ENCODE measurements around the gene AP1G2.

AP1G2 gene

DNA sequence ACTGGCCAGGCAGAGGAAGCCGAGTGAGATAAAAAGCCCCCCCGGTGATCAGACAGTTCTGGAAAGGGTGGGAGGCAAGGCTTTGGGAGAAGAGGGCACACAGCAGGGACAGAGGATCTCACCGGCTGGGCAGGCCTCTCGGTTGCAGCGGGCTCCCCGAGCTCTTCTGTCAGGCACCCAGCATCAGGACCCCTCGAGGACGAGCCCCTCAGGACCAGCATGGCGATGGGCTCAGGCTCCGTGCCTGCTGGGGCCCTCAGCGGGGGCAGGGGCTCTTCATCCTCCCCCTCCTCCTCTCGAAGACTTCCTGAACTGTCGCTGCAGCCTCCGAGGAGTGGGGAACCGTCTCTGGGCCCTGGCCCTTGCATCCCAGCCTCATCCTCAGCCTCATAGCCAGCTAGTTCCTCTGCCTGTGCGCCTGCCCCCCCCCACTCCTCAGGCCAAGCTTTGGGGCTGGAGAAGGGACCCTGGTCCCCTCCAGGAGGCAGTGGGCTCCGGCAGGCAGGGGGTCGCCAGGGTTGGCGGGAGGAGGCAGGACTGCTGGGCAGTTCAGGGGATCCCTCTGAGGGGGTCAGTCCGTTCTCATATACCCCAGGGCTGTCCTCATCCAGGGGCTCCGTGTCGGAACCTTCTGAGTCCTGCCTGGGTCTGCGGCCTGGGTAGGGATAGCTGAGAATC is 3.4 kb upstream of the AP1G2 start:
- no peak for DNase-seq (ENCODE audit: low read depth)

DNA sequence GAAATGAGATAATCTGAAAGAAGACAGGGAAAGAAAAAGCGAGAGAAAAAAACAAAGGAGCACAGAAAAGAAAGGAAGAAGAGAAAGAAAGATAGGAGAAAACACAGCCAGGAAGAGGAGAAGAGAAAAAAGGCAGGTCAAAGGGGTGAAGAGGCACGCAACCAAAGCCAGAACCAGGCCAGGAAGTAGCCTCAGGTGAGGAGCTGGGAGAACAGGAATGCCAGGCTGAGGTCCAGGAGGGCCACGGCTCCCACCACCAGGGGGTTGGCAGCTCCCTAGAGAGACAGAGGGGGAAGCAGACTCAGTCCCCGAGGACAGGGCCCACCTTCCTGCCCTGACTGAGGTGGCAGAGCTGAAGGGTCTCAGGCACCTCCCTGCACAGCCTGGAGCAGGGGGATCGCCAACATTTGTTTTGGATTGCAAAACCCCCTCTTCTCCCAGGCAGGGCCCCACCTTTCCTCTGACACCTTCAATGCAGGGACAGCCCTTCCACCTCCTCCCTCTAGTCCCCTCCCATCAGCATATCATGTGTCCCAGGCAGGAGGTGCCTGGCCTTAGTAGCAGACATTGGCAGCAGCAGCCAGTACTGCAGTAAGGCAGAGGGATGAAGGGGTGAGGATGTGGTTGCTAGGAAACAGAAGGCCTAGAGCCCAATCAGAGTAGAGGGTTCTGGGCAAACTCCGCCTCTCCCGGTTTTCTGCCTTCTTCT is 2.0 kb upstream of the AP1G2 start:
- DNase-seq (ENCODE audit: low read depth): no peak

DNA sequence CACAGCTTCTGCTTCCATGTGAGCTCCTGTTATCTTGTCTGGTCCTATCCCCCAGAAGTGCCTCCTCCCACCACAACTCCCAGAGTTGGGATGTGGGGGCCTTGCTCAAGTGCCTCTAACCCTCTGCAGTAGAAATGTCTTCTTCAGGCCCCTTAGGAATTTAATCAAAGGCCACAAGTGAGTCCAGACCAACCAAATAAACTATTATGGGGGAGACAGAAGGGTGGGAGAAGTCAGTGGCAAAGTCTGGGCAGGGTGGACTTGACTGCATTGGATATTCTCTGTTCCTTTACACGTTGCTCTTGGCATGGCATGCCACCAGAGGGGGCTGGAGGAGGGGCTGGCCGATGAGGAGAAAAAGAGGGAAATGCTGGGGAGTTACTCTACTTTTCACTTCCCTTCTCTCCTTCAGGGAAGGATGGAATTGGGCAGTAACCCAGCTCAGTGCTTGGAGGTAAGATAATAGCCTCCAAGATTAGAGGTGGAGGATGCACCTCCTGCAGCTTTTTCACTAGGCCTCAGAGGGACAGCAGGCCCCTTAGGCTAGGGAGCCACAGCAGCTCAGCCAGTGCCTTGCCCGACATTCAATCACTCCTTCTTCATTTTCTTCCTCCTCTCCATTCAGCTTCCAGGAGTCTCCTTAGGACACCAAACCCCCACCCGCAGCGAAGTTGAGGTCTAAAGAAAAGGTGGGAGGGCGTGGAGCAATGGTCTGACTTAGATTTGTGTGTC is 1.2 kb upstream of the AP1G2 start:
- no peak for DNase-seq (ENCODE audit: low read depth)

DNA sequence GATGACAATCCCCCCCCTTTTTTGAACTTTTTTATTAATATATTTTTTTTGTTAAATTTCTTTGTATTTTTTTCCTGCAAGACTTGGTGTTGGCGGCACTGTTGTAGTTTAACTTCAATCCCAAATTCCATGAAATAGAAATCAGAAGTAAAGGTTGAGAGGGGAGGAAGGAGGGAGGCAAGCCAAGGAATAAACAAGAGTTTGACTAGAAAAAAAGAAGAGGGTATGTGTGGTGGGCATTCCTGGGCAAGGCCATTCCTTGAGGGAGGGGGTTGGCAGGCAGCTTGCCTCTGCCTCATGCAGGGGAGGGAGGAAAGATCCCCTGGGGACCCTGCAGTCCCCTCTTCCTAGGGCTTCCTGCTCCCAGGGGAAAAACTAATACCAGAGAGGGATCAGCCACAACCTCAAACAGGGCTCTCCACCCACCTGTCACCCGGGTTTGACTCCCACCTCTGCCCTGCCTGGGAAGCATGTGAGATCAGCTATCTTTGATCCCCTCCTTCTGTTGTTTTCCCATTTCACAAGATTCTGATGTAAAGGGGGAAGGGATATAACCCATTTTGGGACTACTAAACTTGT is 519 bp upstream of the AP1G2 start:
- no peak for DNase-seq (ENCODE audit: low read depth)

DNA sequence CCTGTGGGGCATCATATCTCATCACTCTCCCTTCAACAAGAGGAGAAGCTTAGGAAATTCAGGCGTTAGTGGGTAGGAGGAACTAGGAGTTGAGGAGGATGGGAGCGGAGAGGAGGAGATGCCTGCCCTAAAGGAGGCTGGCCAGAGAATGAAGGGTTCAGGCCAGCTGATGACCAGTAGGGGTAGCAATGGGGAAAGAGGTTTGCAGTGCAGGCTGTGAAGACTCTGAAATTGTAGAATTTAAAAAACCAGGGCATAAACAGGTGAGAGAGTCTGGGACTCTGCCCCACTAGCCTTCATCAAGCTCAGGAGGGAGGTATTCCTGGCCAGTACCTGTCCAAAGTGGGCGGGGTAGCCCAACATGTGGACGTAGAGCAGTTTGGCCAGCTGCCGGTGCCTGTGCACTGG is 809 bp downstream of the AP1G2 start:
- DNase-seq (ENCODE audit: low read depth): no peak

DNA sequence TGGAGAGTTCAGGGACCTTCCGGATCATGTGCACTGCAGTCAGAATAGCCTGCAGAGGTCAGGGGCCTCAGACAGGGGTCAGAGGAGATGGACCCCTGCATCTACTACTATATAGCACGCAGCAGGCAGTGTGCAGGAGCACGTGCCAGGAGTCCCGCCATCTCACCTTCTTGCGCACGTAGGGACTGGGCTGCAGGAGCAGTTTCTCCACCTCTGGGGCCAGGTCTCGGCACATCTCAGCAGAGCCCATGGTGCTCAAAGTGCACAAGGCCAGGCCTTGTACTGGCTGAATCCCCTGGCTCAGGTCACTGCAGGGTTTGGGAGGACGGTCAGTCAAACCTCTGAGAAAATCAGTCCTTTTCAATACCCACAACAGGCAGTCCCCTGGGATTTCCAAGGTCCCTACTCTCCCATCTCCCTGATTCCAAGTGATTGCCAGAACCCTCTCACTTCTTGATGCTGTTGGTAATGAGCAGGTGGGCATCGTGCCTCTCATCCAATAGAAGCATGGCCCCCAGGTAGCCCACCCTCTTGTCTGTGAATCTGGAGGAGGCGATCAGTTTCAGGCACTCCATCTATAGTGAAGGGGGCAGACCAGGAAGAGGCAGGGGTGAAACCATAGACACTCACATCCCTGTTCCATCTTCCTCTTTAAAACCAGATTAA is 1.3 kb downstream of the AP1G2 start:
- DNase-seq (ENCODE audit: low read depth): no peak

DNA sequence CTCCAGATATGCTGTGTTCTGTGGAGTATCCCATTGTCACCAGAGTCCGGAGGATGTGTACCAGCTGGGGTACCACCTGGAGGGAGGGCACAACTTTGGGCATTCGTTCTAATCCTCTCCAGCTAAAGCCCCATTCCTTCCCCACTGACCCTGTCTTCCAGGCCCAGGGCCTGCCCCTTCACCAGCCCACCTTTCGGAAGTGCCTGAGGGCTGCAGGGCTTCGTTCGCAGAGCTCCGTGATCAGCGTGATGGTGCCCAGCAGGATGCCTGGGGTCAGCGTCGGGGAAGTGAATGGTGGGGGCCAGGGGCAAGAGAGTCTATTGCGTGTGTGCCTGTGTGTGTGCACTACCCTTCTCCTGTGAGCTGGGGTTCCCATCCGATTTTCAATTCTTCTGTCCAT is 2.0 kb downstream of the AP1G2 start:
- DNase-seq (ENCODE audit: low read depth): no peak

DNA sequence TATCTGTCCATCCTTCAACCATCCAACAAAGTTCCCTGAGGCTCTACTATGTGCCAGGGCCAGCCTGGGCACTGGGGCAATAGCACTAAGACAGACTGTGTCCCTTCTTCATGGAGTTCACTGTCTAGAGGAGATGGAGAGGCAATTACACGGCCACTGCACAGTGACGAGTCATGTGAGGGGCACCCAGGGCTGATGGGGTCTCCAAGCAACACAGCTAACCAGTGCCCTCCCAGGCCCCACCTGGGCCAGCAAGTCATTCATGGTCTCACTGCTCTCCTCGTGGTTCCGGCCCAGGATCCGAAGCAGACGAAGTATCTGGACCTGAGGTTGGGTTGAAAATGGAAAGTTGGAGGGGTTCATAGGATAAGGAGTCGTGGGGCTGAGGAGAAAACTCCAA is 2.7 kb downstream of the AP1G2 start:
- no peak for DNase-seq (ENCODE audit: low read depth)

DNA sequence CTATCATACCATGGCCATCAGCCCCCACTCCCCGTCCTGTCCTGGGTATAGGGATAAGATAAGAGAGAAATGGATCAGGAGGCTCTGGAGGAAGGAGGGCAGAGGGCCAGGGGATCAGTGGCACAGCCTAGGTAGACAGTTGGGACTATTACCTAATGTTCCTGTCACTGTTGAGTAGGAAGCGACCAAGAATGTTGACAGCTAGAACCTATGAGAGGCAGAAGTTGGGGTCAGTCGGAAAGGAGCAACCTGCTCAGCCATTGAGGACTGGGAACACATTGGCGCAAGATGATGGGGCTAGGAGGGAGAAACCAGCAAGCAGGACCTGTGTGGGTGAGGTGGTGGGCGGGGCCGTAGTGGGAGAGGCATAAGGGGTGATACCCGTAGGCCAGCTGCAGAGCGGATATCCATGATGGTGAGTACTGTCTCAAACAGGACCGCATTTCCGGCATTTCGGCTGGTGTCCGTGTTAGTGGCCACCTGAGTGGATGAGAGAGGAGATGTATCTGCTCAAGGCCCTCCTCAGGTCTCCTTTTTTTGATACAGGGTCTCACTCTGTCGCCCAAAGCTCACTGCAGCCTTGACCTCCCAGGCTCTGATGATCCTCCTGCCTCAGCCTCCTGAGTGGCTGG is 3.3 kb downstream of the AP1G2 start:
- DNase-seq (ENCODE audit: low read depth): no peak

DNA sequence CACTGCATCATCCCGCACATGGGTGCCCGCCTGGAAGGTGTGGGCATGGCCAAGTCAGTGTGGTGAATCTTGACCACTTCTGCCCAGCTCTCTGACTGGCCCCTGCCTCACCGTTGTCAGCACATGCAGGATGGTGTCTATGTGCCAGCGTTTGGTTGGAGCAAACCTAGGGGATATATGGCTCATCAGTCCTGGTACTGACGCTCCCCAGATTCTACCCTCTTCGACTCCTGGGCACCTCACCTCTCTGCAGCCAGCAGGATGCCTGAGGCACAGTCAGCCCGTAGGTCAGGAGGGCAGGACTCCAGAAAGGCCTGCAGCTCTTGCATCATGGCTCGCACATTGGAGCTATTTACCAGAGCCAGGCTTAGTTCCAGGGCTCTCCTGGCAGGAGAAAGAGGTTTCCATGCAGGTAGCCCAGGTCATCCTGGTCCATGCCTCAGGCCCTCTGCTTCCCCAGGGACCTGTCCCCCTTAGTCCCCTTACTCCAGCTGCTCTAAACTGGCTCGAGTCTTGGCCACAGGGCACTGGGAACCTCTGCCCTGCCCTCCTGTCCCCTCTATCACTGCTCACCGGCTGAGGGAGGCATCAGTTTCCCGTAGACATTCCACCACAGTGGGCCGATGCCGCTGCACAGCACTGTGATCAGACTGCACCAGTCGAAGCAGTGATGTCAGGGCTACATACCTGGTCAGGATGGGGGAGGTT is 4.0 kb downstream of the AP1G2 start:
- no peak for DNase-seq (ENCODE audit: low read depth)

DNA sequence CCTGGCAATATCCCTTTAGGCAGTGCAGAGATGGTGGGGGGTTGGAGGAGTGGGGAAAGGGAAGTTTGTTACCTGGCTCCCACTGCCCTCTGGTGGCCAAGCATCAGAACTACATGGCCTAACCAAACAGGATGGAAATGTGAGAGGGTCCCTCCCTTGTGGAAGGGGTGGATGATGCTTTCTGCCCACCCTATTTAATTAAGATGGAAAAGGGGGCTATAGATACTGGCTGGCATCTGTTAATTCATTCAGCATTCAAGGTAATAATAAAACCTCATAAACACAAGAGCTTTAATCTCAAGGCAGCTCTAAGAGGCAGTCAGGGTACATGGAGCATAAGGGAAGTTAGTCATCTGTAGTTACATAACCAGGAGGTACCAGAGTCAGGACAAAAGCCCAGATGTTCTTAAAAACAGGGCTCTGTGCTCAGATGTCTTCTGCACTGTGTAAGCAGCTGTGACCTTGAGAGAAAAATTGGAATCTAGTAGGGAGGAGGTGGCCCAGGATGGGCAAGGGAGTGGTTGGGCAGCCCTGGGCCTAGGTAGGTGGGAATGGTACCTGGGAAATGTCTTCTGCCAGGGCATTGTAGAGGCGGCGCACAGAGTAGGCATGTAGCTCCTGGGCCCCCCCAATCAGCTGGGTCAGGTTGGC is 4.6 kb downstream of the AP1G2 start:
- DNase-seq (ENCODE audit: low read depth): peak; percentile 45

DNA sequence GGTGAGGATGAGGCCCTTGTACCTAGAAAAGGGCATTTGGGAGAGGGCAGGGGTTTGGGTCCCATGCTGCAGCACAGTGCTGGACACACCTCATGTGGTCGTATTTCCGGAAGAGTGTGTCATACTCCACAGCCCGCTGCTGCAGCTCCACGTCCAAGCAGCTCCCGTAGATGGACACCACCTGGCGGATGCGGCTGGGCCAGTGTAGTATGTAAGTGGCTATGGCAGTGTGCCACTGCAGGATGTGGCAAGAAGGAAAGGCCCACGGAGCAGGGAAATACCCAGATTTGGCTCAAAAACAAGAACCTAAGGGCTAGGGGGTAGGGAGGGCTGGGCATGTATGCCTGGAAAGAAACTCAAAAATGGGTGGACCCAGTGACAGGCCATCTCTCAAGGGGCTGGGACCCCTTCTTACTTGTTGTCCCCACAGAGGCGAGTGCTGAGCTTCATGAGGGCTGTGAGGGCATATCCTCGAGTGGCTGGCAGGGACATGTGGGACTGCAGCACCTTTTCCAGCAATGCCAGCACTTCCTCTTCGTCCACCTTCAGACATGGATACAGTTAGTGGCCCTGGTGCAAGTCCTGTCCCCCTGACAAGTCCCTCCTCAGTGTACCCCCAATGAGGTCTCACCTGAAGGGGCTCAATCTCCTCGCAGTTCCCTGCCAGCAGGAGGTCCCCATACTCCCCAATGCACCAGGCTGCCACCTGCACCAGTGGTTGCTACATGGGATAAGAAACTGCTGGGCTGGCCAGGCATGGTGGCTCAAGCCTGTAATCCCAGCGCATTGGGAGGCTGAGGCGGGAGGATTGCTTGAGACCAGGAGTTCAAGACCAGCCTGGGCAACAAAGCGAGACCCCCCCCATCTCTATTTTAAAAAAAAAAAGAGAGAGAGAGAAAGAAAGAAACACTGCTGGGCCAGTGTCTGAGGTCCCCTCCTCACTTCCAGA is 5.4 kb downstream of the AP1G2 start:
- DNase-seq (ENCODE audit: low read depth): no peak

DNA sequence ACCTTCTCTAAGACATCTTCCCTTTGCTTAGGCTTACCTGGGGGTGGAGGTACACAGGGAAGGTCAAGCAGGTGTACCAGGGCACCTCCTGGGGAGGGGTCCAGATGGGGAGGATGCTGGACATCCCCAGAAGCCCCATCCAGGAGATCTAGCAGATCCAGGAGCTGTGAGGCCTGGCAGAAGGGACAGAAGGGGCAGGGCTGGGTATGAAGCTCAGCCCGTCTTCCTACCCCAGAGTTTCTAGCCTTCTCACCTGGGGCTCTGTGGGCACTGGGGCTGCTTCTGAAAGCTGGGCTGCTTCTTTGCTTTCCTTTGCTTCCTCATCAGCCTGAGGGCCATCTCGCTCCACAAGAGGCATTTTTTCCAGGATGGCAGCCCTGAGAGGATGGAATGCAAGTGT is 6.3 kb downstream of the AP1G2 start:
- no peak for DNase-seq (ENCODE audit: low read depth)

DNA sequence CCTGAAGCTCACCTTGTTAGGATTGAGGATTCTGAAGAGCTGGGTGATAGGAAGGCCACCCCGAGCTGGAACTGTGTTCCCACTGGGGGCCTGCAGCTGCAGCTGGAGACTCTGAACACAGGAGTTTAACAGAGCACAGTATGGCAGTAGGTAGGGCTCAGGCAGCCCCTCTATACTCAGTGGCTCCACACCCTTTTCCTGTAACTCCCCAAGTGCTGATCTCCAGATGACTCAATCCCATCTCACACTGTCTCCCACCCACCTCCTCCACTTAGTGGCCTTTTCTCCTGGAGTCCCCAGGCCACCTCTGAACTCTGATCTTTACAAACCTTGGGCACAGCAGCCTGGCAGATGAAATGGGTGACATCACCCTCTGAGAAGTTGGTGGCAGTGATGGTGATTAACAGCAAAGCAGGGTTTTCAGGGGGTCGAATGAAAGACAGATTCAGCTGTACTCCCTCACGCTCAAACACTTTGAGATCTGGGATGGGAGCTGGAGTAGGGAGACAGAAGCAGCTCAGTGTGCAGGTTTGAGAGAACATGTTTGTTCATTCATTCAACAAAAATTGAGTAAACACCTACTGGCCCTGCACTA is 7.6 kb downstream of the AP1G2 start:
- DNase-seq (ENCODE audit: low read depth): no peak

DNA sequence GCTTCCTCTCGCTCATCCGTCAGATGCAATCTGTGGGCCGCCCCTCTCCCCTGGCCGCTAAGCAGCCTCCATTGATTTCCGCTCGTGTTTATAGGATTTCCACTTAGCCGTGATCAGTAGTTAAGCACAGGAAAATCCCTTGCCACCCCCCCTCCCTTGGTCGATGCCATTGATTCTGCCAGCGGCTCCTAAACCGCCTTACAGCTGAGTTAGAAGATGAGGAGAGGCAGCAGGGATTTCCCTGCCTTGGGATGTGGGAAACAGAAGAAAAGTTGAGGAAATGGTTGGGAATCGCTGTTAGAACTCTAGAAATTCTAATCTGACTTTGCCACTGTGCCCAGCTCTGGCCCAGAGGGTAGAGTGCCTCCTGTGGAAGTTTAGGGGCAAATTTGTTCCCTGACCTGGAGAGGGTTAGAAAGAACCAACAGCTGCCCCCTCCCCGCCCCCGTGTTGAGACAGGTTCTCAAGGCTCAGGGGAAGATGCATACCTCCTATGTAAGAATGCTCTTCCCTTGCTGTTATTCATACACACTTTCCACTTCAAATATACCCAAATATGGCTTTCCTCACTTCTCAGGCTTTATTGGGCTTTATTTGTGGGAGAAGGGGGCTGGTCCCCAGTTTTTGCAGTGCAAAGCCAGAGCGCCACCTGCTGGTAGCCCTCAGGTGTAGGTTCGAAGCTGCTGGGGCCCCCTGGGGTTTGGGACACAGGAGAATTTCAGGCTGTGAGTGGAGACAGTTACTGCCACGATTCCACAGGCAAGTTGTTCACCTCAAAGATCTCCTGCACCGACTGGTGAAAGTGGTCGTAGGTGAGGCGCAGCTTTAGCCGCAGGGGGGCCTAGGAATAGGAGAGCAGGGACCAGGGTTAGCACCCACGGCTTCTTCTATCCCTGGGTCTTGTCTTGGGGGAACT is 8.3 kb downstream of the AP1G2 start:
- peak; percentile 61 for DNase-seq (ENCODE audit: low read depth)

DNA sequence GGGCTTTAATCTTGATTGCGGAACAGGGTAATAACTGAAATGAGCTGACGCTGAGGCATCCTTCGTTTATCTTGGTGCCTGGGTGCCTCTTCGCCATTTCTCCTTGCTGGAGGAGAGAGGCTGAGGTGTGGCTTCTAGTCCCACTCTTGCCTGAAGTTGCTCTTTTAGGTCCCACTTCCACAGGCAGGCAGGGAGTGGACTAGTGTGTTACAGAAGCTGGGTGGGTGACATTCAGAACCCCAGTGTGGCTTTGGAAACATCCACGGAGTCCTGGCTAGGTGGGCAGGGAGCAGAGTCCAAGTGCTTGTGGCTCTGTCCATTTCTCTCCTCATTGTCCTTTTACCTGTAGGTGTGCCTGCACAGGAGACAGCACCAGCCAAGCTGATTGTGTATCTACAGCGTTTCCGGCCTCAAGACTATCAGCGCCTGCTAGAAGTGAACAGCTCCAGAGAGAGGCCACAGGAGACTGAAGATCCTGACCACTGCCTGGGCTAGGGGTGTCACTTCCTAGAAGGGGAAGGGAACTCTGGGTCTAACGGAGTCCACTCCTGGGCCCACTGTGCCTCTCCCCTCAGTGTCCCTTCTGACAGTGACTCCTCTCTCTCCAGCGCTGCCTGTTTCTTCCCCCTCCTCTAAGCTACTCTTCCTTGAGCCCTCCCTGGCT is 9.1 kb downstream of the AP1G2 start:
- no peak for DNase-seq (ENCODE audit: low read depth)

DNA sequence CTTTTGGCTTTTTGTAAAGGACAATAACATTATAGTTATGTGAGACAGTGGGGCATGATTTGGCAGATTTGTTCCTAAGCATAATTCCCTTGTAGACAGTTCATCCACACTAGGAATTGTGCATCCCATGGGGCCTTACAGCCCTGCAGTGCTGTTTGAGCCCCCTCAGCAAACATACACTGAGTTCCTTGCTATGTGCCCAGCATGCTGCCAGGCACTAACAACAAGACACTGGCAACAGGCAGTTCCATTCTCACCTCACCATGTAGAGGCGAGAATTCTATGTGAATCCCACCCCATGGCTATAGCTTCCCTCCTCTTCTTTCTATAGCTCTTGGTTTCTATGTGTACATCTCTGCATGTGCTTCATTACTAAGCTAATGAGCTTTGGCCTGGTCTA is 9.6 kb downstream of the AP1G2 start:
- DNase-seq (ENCODE audit: low read depth): no peak

DNA sequence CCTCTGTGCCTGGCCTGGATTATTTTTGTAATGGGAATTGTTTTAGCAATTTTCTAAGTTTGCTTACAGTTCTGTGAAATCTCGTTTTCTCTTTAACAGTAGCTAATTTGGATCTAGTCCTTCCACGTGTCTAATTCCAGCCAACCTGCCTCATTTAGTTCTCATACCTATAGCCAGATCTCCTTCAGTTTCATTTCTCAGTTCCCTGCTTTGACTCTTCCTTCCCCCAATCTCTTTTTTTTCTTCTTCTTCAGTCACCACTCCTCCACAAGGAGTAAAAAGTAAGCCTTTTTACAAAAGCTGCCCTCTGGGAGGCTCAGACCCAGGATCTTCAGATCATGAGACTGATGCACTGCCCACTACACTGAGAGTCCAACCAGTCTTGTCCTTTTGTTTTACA is 10.1 kb downstream of the AP1G2 start:
- no peak for DNase-seq (ENCODE audit: low read depth)
